Type B pancreatic cell (in vitro differentiated cells): Measurements from ENCODE around the gene GSTM3. TPM values are rescaled to one million over a fixed set of nuclear protein-coding genes. Genes with fewer than 3 reads are reported as not detected.

Experiments
- DNase-seq: peaks from one replicate; pipeline ENCODE4 v3.0.0; 2021; ENCODE audit warnings: mixed read lengths; ENCODE audit not compliant: unreplicated experiment; ENCODE audit errors: extremely low spot score
- H3K27ac Mint-ChIP-seq: 2 replicates; pipeline ENCODE4 v1.8.0; 2021; ENCODE audit warnings: mild to moderate bottlenecking, mixed read lengths
- H3K27me3 Mint-ChIP-seq: 2 replicates; pipeline ENCODE4 v1.8.0; 2021; ENCODE audit warnings: mixed read lengths
- H3K36me3 Mint-ChIP-seq: 2 replicates; pipeline ENCODE4 v1.8.0; 2021; ENCODE audit warnings: mixed read lengths
- H3K4me1 Mint-ChIP-seq: one replicate; pipeline ENCODE4 v1.8.0; 2021; ENCODE audit warnings: mixed read lengths; ENCODE audit not compliant: unreplicated experiment
- H3K4me3 Mint-ChIP-seq: 2 replicates; pipeline ENCODE4 v1.8.0; 2021; ENCODE audit warnings: mild to moderate bottlenecking, mixed read lengths
- H3K9me3 Mint-ChIP-seq: 2 replicates; pipeline ENCODE4 v1.8.0; 2021; ENCODE audit warnings: mixed read lengths
- total RNA-seq: library from RNA; stranded (reverse); gene quantifications from 2 replicates; pipeline ENCODE4 v1.2.1, GENCODE V29; 2021; ENCODE audit warnings: low replicate concordance
- TF ChIP-seq, protein P1 (sequence below): fragments of 200-600 bp; sonication (generic); conservative IDR thresholded peaks from 2 replicates; pipeline ENCODE4 v1.5.0; 2021; ENCODE audit warnings: antibody characterized with exemption, mild to moderate bottlenecking

Gene GSTM3
- total RNA-seq, 1 donor from 2014 or later, result 78.4 TPM

GRCh38 chr1:109728870-109729269 is 12.0 kb downstream of the GSTM3 start:
- Mint-ChIP-seq H3K27ac (no peak overlapping the region), H3K4me1 (peaks cover 17% of the 10 kb centered on the region), H3K36me3 (no peaks in the 10 kb centered on the region), H3K4me3 (no peak overlapping the region), H3K27me3 (no peaks in the 10 kb centered on the region), H3K9me3 (peaks cover 5% of the 10 kb centered on the region)
- TF ChIP-seq, protein P1, sequence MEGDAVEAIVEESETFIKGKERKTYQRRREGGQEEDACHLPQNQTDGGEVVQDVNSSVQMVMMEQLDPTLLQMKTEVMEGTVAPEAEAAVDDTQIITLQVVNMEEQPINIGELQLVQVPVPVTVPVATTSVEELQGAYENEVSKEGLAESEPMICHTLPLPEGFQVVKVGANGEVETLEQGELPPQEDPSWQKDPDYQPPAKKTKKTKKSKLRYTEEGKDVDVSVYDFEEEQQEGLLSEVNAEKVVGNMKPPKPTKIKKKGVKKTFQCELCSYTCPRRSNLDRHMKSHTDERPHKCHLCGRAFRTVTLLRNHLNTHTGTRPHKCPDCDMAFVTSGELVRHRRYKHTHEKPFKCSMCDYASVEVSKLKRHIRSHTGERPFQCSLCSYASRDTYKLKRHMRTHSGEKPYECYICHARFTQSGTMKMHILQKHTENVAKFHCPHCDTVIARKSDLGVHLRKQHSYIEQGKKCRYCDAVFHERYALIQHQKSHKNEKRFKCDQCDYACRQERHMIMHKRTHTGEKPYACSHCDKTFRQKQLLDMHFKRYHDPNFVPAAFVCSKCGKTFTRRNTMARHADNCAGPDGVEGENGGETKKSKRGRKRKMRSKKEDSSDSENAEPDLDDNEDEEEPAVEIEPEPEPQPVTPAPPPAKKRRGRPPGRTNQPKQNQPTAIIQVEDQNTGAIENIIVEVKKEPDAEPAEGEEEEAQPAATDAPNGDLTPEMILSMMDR, result no peak
- DNase-seq, result no peak

DNA sequence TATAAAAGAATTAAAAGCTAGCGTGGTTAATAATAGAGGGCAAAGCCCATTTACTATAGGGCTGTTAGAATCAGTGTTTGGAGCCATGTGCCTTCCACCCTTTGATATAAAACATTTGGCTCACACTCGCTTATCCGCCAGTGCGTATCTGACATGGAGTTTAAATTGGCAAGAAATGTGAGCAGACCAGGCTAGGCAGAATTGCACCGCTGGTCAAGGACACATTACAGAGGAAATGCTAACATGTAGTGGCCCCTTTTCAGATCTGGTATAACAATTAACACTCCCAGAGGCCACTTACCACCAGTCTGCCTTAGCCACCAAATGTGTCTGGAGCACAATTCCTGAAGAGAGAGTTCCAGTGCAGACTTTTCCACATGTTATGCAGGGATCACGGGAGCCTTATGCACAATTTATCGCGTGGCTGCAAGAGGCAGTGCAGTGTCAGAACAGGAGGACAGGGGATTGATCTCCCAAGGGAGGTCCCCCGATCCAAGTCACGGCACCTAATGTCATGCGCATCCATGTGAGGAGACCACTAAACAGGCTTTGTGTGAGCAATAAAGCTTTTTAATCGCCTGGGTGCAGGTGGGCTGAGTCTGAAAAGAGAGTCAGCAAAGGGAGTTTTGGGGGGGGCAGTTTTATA is 14.0 kb downstream of the GSTM3 start:
- H3K27ac Mint-ChIP-seq, result no peak overlapping the region

GRCh38 chr1:109726007-109726406 is 14.8 kb downstream of the GSTM3 start:
- TF ChIP-seq, protein P1, result no peak
- no peaks in the 10 kb centered on the region for H3K36me3 Mint-ChIP-seq
- H3K9me3 Mint-ChIP-seq, result peaks cover 5% of the 10 kb centered on the region
- no peaks in the 10 kb centered on the region for H3K27me3 Mint-ChIP-seq
- H3K27ac Mint-ChIP-seq, result no peak overlapping the region
- DNase-seq, result no peak
- peaks cover 5% of the 10 kb centered on the region for H3K4me1 Mint-ChIP-seq
- H3K4me3 Mint-ChIP-seq, result no peak overlapping the region

More for the DNA sequence above, 14.0 kb downstream of the GSTM3 start:
- Mint-ChIP-seq H3K4me3 (no peak overlapping the region), H3K36me3 (no peaks in the 10 kb centered on the region), H3K4me1 (peaks cover 10% of the 10 kb centered on the region), H3K27me3 (no peaks in the 10 kb centered on the region), H3K9me3 (peaks cover 5% of the 10 kb centered on the region)
- TF ChIP-seq, protein P1, result no peak
- DNase-seq, result no peak

GRCh38 chr1:109725510-109725909 is 15.3 kb downstream of the GSTM3 start:
- TF ChIP-seq, protein P1, result no peak
- Mint-ChIP-seq H3K4me3 (no peak overlapping the region), H3K4me1 (peaks cover 5% of the 10 kb centered on the region), H3K27me3 (no peaks in the 10 kb centered on the region), H3K36me3 (no peaks in the 10 kb centered on the region), H3K27ac (no peak overlapping the region), H3K9me3 (peaks cover 5% of the 10 kb centered on the region)
- DNase-seq, result no peak

GRCh38 chr1:109724933-109725332 is 15.9 kb downstream of the GSTM3 start:
- TF ChIP-seq, protein P1, result no peak
- Mint-ChIP-seq H3K27me3 (no peaks in the 10 kb centered on the region), H3K4me1 (peaks cover 5% of the 10 kb centered on the region), H3K9me3 (peaks cover 5% of the 10 kb centered on the region), H3K36me3 (no peaks in the 10 kb centered on the region), H3K4me3 (no peak overlapping the region), H3K27ac (no peak overlapping the region)
- DNase-seq, result no peak
